Activated effector memory CD4-positive, alpha-beta T cell treated with anti-CD3 and anti-CD28 coated beads, Interleukin-2, amount 50 U/mL, for 16 hours (primary cell): ENCODE measurements around the gene MBD6.

Experiments used
- DNase-seq: peaks from one replicate; pipeline ENCODE4 v3.0.0-alpha.2; 2020

The MBD6 gene

DNA sequence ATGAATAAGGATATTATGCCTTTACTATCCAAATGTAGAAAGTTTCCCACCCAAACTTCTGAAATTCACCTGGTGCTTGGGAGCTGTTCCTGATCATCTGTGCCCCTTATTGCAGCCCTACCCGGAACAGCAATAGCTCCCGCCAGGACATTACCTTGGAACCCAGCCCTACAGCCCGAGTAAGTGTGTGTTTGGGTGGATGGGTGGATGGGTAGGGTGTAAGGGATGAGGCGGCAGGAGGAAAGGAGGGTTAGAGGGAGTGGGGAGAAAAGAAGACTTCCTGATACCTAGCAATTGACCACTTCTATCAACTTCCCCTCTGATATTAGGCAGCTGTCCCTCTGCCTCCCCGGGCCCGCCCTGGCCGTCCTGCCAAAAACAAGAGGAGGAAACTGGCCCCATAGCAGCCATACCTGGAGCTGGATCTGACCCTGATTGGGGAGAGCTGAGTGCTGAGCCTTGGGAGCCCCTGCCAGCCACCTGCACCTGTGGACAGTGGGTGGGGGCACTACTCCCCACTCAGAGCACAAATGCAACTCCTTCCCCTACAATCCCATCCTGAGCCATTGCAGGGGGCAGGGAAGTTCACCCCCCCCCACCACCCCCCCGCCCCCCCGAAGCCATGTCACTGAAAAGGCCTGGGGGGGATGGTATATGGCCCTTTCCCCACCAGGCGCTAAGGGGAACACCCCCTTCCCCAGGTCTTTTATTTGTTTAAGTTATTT is 6.4 kb downstream of the MBD6 start:
- no peak for DNase-seq

DNA sequence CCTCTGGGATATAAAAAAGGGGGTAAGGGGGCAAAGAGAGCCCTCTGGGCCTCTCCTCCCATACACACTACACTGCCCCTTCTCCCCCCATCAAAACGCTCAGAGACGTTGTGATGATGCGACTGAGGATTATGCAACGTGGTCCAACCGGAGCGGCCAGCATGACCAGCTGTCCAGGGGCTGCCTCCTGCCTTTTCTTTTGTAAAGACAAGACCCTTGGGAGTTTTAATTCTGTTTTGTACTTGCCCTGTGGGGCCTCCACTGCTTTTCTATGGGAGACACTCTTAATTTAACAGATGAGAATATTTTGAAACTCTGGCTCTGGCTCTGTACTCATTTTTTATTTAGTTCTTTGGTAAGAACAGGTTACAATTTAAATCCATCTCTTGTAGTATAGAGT is 7.2 kb downstream of the MBD6 start:
- no peak for DNase-seq

DNA sequence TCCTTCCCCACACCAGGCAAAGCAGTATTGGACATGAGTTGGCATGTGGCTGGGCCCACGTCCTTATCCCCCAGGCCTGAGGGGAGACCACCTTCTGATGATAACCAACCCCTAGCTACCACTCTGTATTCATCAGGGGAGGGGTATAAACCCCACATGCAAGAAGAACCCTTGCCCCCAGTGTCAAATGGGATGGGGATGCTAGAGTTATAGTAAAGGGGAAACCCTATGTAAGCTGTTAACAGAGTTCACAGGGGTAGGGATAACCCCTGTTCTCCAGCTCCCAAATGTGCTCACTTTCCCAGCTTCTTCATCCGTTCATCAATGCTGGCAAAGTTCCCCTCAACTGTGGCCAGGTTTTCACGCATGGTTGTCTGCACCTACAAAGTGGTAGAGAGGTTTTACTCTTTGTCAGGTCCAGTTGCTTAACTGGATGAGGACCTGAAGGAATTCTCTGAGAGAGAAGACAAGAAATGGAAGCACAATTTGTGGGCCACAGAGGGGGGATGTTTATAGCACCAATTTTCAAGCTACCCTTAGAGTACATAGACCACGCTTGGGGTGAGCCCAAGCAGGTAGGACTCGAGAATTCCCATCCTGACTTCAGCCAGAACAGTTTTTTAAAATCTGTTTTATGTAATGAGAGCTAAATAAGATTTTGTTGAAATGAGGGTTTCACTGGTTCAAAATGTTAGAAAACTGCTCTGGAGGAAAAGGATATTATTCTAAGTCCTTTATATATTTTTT is 7.9 kb downstream of the MBD6 start:
- no peak for DNase-seq

DNA sequence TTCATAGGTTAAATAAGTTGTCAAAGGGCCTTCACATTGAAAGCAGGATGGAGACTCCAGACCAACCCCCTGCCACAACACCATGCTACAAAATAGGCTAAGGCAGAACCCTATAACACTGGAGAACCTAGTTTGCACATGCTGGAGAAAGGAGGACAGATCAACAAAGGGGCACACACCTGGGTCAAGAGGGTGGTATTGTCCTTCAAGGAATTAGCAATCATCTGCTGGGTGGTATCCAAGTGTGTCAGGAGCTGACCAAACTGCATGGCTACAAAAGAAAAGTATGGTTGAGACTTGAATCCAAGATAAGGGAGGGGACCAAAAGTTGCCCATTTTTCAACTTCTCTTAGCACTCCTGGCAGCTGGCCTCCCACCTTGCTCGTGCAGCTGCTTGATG is 9.2 kb downstream of the MBD6 start:
- no peak for DNase-seq

DNA sequence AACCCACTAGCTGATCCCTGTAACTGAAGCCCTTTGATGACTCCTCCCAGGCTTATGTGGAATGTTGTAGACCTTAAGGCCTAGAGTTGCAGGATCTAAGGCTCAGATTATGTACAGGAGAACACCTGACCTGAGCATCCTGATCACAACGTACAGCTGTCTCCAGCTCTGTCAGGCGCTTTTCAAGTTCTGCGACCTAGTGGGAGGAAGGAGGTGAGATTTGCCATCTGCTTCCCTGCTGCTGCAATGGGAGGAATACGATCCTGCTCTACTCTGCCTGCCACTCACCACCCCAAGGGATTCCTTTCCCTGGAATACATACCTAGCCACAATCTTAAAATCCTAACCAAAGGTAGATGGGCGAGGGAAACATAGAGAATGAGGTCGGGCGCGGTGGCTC is 10.5 kb downstream of the MBD6 start:
- DNase-seq, result no peak

DNA sequence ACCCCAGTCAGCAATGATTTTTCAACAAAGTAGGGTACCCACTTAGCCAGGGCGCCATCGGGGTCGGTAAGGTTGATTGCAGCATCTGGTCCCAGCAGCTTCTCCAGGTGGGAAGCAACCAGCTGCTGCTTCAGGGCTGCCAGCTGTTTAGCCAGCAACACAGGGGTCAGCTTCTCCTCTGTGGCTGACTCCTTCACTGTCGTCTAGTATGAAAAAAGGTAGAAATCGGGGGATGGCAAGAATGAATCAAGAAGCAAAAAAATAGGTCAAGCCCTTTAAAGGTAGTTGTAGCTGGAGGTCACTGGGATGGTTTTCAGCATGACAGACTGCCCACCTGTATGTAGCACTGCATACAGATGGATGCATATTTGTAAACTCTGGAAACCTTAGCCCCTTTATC is 11.6 kb downstream of the MBD6 start:
- DNase-seq, result no peak

DNA sequence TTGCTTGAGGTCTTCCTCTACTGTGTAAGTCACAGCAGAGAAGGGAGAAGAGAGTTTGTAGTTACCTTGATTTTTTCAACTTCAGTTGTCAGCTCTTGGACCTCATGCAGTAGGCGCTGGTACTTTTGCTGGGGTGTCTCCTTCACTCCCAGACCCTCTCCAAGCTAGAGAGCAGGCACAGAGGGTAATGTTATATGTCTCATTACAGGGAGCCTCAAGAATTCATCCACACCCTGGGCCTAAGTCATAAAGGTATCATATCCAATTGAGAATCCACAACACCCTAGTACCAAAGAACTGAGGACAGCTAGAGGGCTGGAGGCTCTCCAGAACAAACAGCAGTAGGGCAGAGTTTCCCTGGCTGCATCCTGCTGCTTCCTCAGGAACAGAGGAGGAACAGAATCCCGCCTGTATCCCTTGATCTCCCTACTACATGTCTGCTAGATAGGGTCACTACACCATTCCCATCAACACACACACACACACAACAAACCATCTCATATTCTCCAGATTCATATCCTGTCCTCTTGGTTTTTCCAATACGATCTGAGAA is 12.4 kb downstream of the MBD6 start:
- no peak for DNase-seq

DNA sequence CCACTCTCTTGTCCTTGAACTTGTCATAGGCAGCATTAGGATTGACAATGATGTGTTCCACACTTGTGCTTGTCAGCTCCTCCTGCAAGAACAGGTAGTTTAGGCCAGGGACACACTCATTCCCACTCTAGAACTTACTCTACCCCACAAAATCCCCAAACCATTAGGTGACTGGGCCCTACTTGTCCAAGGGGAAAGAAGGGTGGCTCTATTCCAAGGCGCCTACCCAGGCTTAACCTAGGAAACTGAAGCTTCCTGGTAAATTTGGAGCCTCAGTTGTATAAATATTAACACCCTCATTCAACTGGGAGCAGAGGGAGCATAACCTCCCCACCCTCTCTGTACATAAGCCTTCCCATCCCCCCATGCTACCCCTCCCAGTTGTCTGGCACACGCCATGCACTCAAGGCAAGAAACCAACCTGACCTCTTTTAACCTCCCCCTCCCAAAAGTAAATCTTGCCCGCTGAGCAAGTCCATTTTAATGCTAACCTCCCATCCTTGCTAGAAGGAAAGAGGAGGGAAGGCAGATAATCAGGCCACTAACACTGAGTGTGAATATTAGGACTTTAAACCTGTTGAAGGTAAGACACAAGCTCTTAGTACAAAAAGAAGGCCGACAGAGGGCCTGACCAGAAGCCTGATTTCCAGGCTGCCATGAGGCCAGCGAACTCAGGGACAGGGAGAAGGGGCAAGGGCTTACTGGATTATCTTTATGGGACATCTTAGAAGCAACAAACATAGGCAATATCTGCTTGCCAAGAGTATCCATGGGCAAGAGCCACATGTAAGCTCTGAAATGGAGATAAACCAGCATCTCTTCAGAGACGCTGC is 13.4 kb downstream of the MBD6 start:
- peak; percentile 4 for DNase-seq

DNA sequence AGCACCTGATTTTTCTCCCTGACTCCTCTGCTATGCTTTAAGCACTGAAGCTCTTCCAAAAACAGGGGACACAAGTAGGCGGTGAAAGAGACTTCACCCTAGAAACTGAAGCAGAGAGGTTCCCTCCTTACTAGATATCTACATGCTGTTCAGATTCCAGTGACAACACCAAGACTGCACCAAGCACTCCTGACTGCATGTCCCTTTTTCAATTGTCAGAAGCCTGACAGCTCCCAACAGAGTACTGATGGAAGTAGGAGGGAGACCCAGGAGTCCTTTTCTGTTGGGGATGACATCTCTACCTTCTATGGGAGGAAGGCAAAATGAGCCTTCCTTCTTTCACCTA is 13.9 kb downstream of the MBD6 start:
- DNase-seq, result no peak

DNA sequence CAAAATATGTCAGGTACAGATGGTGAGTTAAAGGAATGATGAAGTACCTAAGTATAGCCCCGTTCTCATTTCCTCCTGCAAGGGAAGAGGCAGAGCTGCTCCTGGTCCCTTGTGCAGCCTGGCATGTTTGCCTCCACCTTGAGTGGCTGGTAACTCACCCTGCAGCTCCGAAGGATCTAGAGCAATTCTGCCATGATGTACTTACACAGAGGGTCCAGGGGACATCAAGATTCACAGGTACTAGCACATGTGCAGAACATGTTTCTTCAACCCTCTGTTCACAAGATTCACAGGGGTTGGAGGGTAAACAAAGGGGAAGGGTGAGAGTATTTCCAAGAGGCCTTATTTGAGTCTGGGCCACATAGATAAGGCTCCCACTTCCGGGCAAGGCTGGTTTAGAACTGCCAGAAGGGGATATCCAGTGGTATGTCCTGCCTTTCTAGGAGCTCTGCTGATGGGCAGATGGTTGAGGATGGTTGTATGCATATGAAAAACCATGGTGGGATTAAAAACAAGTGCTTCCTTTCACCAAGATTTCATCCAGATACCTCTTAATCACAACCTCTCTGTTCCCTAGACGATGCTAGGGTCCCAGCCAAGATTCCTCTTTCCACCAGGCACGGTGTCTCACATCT is 16.6 kb downstream of the MBD6 start:
- DNase-seq, result no peak

DNA sequence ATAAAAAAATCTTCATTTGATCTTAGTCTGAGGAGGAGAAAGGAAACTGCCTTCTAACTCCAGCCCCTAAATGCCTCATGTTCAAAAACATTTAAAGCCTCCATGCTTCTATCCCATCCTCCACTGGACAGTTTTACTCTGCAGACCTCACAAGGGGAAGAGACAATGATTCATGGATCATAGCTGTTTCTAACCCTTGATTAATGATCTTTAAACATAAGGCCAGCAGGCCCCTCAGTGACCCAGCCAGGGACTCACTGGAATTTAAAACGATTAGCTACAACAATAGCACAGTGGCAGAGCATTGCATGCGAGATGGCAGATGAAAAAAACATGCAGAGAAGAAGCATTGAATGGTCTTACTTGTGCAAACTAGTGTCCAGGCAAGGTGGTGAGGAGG is 18.4 kb downstream of the MBD6 start:
- no peak for DNase-seq

DNA sequence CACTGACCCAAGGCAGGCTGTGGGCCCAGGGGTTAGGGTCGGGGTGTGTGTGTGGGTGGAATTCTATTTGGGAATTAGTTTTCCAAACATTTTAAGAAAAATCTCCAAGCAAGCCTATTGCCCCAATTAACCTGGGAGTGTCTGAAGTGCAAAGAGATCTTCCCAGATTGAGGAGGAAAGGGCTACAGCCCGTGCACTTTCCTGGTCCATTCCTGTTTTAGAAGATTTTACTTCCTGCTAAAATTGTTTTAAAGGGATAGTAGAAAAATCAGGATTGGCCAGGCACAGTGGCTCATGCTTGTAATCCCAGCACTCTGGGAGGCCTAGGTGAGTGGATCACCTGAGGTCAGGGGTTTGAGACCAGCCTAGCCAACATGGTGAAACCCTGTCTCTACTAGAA is 19.1 kb downstream of the MBD6 start:
- DNase-seq, result no peak

DNA sequence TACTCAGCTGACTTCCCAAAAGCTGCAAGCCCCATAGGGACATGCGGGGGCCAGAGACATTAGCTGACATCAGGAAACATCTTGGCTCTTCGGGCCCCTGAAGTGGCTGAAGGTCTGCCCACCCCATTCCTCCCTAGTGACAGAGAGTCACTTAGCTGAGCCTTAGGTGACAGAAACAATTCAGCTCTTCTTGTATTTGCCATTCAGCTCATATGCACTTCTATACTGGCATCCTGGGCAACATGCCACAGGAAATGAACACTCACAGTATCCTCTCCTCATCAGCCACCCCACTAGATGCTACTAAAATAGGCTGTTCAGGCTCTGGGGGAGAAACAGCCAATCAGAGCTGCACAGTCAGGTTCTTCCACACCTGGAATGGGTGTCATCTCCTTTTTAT is 21.0 kb downstream of the MBD6 start:
- DNase-seq, result no peak

DNA sequence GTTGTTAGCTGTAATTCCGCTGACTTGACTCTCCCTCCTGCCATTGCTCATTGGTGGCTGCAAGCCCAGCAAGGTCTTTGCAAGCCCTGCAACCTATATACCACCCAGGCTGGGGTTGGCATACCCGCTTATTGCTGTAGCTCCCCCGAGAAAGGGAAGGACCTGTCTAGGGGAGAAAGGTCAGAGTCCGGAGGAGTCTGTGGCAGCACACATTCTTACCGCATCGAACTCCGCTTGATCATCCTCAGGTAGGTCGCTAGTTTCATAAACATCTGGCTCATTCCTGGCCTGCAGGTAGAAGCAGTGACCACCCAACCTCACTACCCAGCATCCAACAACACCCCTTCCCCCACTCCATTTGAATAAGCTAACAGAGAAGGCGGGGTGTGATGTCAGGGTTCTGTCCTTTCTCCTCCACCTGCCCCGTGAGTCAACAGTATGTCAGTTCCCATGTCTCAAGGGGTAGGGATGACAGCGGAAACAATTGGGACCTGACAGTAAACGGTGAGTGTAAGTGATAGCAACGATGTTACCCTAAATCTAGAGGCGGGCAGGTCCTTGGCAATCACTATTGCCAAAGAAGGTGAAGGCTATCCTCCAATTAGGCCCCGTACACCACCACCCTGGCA is 23.3 kb downstream of the MBD6 start:
- DNase-seq, result no peak

DNA sequence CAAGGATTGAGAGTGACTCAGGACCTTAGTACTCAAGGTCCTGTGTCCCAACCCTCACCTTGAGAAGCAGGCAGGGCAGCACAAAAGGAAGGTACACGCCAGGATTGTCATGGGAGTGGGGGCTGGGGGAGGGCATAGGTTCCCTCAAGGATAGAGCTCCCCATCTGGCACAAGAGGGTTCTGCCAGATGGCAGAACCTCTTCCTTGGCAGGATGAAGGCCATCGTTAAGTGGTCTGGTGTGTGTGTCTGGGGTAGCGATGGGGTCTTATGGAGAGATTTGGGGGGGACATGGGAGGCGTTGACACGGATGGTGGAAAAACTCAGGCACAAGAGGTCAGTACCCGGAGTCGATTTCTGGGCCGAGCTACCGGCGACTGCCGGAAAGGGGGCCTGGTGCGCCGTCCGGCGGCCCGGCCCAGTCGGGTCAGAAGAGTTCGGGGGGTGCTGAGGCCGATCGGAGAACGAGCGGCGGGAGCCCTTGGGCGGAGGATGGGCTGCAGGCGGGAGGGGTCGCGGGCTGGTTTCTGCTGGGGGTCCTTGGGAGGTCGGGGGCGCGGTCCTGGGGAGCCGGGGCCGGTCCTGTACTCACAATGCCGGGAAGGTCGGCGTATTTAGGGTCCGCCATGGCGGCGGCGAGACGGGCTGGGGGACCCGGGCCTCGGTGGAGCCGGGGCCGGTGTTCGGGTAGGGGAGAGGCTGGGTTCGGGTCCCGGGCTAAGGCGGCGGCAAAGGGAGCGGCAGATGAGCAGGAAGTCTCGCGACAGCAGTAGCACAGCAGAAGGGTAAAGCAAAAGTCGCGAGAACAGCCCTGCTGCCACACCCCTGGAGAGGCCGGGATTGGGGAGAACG is 24.0 kb downstream of the MBD6 start, which contains the start of gene DCTN2:
DCTN2 (minus strand) TSS at position 755 of the 850 bp plus-strand sequence; CDS start at position 626, 129 bp downstream.
- DNase-seq, result peak; percentile 96

DNA sequence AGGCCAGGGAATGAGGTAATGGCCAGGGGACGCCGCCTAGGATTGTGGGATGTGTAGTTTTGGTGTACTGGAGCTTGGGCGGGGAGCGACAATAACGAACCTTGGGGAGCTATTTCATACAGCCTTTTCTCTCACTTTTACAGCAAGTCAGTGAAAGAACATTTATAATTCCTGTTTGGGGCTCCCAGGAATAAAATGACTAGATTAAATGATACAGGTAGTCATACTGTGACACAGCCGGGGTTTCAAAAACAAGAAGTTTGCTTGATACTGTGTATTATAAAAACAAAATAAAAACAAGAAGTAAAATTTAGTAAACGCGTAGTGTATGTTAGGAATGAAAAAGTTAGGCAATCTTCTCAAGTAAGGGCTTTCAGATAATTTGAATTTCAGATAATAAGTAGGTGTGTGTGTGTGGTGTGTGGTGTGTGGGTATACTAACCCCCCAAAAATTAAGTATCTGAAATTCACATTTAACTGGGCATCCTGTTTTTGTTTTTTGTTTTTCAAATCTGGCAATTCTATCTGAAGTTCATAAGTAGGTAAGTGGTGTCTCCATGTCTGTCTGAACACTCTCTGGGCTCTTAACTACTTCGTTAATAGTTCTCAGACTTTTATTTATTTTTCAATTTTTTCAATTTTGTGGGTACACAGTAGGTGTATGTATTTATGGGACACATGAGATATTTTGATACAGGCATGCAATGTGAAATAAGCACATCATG is 24.8 kb downstream of the MBD6 start:
- no peak for DNase-seq

DNA sequence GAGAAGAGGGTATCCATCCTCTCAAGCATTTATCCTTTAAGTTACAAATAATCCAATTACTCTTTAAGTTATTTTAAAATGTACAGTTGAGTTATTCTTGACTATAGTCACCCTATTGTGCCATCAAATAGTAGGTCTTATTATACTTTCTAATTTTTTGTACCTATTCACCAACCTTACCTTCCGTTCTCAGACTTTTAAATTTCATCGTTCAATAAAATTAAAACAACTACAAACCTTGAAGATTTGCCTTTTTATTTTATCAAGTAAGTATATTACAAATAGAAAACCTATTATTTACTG is 25.3 kb downstream of the MBD6 start:
- no peak for DNase-seq

DNA sequence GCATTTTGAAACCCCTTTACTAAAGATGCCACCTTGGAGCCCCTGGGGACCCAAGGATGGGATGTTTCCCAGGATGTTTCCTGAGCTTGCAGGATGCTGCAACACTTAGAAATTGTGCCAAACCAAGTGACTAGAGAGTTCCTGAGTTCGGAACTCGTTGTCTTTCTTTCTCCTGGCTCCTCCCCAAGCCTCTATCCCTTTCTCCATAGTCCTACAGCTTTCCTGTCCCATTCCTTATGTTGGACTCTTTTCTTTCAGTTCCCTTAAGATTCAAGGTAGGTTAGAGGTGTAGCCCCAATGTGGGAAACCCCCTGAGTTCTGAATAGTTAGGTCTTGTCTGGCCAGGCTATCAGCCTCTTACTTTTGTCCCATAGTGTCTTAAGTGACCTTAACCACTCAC is 25.9 kb downstream of the MBD6 start:
- no peak for DNase-seq

DNA sequence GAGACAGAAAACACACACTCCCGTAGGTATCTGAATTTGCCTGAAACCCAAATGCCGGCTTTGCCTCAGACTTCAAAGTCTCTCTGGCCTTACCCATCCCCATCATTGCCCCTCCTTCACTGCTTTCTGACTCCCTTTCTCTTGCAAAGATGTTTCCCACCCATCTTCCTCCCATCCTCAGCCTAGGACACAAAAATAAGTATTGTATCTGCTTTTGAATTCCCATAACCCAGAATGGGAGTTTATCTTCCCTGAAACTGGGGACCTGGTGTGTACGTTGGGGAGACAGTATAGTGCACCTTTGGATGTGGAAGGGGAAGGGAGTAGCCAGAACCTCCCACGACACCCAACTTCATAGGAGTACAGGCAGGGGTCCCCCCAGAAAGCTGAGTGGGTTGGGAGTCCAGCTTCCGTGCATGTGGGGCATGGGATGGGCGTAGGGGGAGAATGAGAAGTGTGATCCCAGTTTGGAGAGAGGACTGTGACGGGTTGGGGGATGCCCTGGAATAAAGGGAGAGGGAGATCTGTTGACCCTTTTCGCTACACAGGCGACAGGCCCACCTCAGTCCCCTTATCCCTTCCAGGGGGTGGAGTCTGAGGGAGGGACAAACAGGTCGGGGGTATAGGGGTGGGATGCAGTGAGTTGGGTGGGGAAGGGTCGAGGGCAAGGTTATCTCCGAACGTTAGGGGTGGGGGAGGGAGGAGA is 26.7 kb downstream of the MBD6 start:
- DNase-seq, result no peak

DNA sequence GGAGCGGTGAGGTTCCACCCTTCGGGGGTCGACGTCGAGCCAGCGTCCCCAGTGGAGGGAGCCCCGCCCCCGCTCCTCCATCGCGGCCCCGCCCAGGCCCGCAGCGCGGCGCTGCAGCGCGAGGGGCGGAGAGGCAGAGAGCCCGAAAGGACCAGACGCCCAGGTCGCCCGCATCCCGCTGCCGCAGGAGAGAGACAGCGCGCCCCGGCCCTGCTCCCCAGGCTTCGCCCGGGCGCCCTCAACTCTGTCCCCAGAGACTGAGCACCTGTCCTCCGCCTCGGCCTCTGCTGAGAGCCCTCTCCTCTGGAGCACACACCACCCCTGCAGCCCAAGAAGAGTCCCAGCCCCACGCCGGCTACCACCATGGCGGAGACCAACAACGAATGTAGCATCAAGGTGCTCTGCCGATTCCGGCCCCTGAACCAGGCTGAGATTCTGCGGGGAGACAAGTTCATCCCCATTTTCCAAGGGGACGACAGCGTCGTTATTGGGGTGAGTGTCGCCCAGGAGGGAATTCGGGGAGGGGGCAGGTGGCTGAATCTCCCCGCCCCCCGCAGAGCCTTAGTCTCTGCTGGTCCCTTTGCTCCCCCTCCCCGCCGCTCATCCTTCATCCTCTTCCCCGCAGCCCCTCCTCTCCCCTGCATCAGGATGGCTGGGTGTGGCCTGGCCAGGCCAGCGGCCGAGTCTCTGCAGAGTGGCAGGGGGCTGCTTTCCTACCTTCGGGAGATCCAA is 27.5 kb downstream of the MBD6 start, which contains the start of gene KIF5A:
KIF5A (plus strand) TSS at position 136 of the 732 bp plus-strand sequence; CDS start at position 364, 228 bp downstream.
- peak; percentile 85 for DNase-seq
